Testis (tissue), 2 donors: ENCODE data around the gene ZNF613.

Experiments used
- POLR2A ChIP-seq: fragments of 450-650 bp; IDR thresholded peaks from one replicate; pipeline ENCODE4 v1.6.1; 2017; ENCODE audit warnings: antibody characterized with exemption, mild to moderate bottlenecking, moderate library complexity
- TF ChIP-seq, protein P1 (sequence below), 3 experiments: fragments of 450-650 bp in 2 of 3; fragments of 200-600 bp in 1 of 3; sonication (generic) in 1 of 3; IDR thresholded peaks; one replicate each; pipeline ENCODE4 v1.5.1; 2016 to 2019; ENCODE audit warnings: antibody characterized with exemption in 3 of 3, mild to moderate bottlenecking in 2 of 3, moderate library complexity in 1 of 3

DNA sequence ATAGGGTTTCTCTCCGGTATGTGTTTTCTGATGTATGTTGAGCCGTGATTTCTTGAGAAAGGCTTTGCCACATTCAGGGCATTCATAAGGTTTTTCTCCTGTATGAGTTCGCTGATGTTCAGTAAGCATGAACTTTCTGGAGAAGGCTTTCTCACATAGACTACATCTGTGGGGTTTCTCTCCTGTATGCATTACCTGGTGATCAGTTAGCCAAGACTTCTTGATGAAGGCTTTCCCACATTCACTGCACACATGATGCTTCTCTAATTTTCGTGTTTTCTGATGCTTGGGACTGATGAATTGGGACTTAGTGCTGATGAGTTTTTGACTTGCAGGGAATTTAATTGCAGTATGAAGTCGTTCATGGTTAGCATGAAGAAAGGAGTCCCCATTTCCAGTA, 38.3 kb downstream of the ZNF613 start:
- no peak for TF ChIP-seq POLR2A
- TF ChIP-seq, protein P1, sequence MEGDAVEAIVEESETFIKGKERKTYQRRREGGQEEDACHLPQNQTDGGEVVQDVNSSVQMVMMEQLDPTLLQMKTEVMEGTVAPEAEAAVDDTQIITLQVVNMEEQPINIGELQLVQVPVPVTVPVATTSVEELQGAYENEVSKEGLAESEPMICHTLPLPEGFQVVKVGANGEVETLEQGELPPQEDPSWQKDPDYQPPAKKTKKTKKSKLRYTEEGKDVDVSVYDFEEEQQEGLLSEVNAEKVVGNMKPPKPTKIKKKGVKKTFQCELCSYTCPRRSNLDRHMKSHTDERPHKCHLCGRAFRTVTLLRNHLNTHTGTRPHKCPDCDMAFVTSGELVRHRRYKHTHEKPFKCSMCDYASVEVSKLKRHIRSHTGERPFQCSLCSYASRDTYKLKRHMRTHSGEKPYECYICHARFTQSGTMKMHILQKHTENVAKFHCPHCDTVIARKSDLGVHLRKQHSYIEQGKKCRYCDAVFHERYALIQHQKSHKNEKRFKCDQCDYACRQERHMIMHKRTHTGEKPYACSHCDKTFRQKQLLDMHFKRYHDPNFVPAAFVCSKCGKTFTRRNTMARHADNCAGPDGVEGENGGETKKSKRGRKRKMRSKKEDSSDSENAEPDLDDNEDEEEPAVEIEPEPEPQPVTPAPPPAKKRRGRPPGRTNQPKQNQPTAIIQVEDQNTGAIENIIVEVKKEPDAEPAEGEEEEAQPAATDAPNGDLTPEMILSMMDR (IDR thresholded peaks at IDR 0.05), result no peak
